Thymus (tissue), 14 donors: ENCODE measurements around the gene TRIAP1. TPM values are rescaled to one million over a fixed set of nuclear protein-coding genes. Genes with fewer than 3 reads are reported as not detected.
"Not testable (repeated sequence)": the region's sequence is repeated elsewhere in the genome, so short reads cannot be mapped to it uniquely, and the experiment has no call there.

ENCODE experiments used
- DNase-seq, 9 donors: peaks; one replicate each; pipeline ENCODE4 v3.0.0-alpha.2; 2013; ENCODE audit warnings: low spot score in 9 of 9, low read depth in 6 of 9, missing footprints in 1 of 9
- H3K27ac ChIP-seq, 2 donors: one replicate each; pipeline ENCODE4 v1.5.1; 2013; ENCODE audit warnings: control low read depth in 1 of 2, low read depth in 1 of 2, low read length in 1 of 2, mild to moderate bottlenecking in 1 of 2, moderate library complexity in 1 of 2
- H3K27me3 ChIP-seq, 2 donors: one replicate each; pipeline ENCODE4 v1.5.1; 2013; ENCODE audit warnings: low read length in 1 of 2; ENCODE audit not compliant: control insufficient read depth in 2 of 2, insufficient read depth in 1 of 2
- H3K36me3 ChIP-seq, 2 donors: one replicate each; pipeline ENCODE4 v1.5.1; 2013; ENCODE audit warnings: low read length in 1 of 2, mild to moderate bottlenecking in 1 of 2, moderate library complexity in 1 of 2; ENCODE audit not compliant: control insufficient read depth in 2 of 2, insufficient read depth in 2 of 2
- H3K4me1 ChIP-seq, 2 donors: one replicate each; pipeline ENCODE4 v1.5.1; 2013; ENCODE audit warnings: low read length in 2 of 2; ENCODE audit not compliant: control insufficient read depth in 2 of 2, insufficient read depth in 2 of 2
- H3K4me3 ChIP-seq, 2 donors: one replicate each; pipeline ENCODE4 v1.5.1; 2013; ENCODE audit warnings: low read length in 2 of 2, control low read depth in 1 of 2, mild to moderate bottlenecking in 1 of 2
- H3K9me3 ChIP-seq, 2 donors: one replicate each; pipeline ENCODE4 v1.5.1; 2013; ENCODE audit warnings: low read length in 1 of 2, mild to moderate bottlenecking in 1 of 2; ENCODE audit not compliant: control insufficient read depth in 2 of 2, insufficient read depth in 1 of 2
- WGBS: extraction: QIAGEN DNeasy Blood & Tissue Kit; methylation state at CpG from one replicate; pipeline ENCODE4 v1.1.7; 2013; 5-methylcytosine and 5-hydroxymethylcytosine counted together
- long read RNA-seq, 10 donors: transcript quantifications; one replicate each; lab custom pipeline, GENCODE V29; 2026
- polyA plus RNA-seq: library from polyadenylated mRNA; stranded (reverse); fragments of 200-250 nt; gene quantifications from one replicate; pipeline ENCODE4 v1.2.3, GENCODE V29; 2013
- total RNA-seq: library from RNA; stranded (reverse); fragments of 120-200 nt; gene quantifications from one replicate; pipeline ENCODE4 v1.2.4, GENCODE V29; 2013
- donor health status: healthy.

TRIAP1 gene
- 34.8 TPM for total RNA-seq
- polyA plus RNA-seq = 50.3 TPM
- long read RNA-seq, donor 1 = 0 reads
- long read RNA-seq, donor 2 = 0 reads
- long read RNA-seq, donor 3, transcript TRIAP1-202 (2 exons, 1,182 nt) = major isoform, 37 of 38 reads
- long read RNA-seq, donor 3, partial matches to known transcripts = 0 of 38 reads
- long read RNA-seq, donor 3, other reads (novel, unspliced or antisense) = 0 of 38 reads
- long read RNA-seq, donor 4, transcript TRIAP1-202 (2 exons, 1,182 nt) = major isoform, 5 of 5 reads
- long read RNA-seq, donor 4, partial matches to known transcripts = 0 of 5 reads
- long read RNA-seq, donor 4, other reads (novel, unspliced or antisense) = 0 of 5 reads
- long read RNA-seq, donor 5, transcript TRIAP1-202 (2 exons, 1,182 nt) = major isoform, 27 of 27 reads
- long read RNA-seq, donor 5, partial matches to known transcripts = 0 of 27 reads
- long read RNA-seq, donor 5, other reads (novel, unspliced or antisense) = 0 of 27 reads
- long read RNA-seq, donor 6, transcript TRIAP1-202 (2 exons, 1,182 nt) = major isoform, 11 of 11 reads
- long read RNA-seq, donor 6, partial matches to known transcripts = 0 of 11 reads
- long read RNA-seq, donor 6, other reads (novel, unspliced or antisense) = 0 of 11 reads
- long read RNA-seq, donor 7, transcript TRIAP1-202 (2 exons, 1,182 nt) = major isoform, 17 of 17 reads
- long read RNA-seq, donor 7, partial matches to known transcripts = 0 of 17 reads
- long read RNA-seq, donor 7, other reads (novel, unspliced or antisense) = 0 of 17 reads
- long read RNA-seq, donor 8, transcript TRIAP1-202 (2 exons, 1,182 nt) = major isoform, 11 of 11 reads
- long read RNA-seq, donor 8, partial matches to known transcripts = 0 of 11 reads
- long read RNA-seq, donor 8, other reads (novel, unspliced or antisense) = 0 of 11 reads
- long read RNA-seq, donor 9, transcript TRIAP1-202 (2 exons, 1,182 nt) = major isoform, 6 of 6 reads
- long read RNA-seq, donor 9, partial matches to known transcripts = 0 of 6 reads
- long read RNA-seq, donor 9, other reads (novel, unspliced or antisense) = 0 of 6 reads
- long read RNA-seq, donor 10, transcript TRIAP1-202 (2 exons, 1,182 nt) = major isoform, 8 of 8 reads
- long read RNA-seq, donor 10, partial matches to known transcripts = 0 of 8 reads
- long read RNA-seq, donor 10, other reads (novel, unspliced or antisense) = 0 of 8 reads

DNA sequence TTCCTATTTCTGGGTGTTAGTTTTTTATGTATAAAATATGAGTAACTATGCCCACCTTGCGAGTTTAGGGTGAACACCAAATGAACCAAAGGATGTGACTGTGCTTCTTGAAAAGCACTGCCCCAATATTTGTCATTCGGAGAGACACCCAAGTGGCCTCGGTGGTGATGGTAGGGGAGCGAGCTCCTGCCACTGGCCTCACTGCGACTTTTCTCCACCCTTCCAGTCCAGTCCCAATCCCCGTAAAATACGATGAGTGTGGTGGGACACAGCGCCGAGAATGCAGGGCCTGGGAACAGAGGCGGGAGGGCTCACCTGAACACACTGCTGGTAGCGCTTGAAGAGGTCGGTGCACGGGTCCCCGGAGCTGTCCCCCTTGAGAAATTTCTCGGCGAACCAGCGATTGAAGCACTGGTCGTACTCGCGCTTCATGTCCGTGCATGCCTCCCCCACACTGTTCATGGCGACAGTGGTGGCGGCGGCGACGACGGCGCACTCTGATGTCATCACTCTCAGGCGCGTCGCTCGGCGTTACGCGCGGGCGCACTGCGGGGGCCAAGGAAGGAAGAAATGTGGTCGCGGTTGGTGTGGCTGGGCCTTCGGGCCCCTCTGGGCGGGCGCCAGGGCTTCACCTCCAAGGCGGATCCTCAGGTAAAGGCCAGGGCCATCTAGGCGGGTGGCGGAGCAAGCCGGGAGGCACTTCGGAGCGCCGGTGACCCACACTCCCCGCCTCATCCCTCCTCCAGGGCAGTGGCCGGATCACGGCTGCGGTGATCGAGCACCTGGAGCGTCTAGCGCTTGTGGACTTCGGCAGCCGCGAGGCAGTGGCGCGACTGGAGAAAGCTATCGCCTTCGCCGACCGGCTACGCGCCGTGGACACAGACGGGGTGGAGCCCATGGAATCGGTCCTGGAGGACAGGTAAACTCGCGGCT is at the start of gene TRIAP1, which contains the start of gene GATC:
Gene TRIAP1, minus strand, starts transcription at position 474 of the 933 bp plus-strand sequence. Its CDS starts 12 bp downstream, at position 462.
Gene GATC, plus strand, starts transcription at position 534 of the 933 bp plus-strand sequence. Its CDS starts 37 bp downstream, at position 571.
- no peaks in the 10 kb centered on the region for H3K27me3 ChIP-seq
- H3K9me3 ChIP-seq = peaks cover 0 to 2% of the 10 kb centered on the region in 2 donors
- H3K4me1 ChIP-seq = peaks cover 4 to 22% of the 10 kb centered on the region in 2 donors
- WGBS = under 1% methylated on average over 73 of the region's 73 CpGs
- peak within 1 kb of the TSS; percentile 94 to 96 for H3K4me3 ChIP-seq
- peak in 7 of 9 donors; percentile 75 to 91 (median 86) for DNase-seq
- peaks cover 24 to 45% of the 10 kb centered on the region in 2 donors for H3K36me3 ChIP-seq
- H3K27ac ChIP-seq = peak within 1 kb of the TSS; percentile 79 to 90

DNA sequence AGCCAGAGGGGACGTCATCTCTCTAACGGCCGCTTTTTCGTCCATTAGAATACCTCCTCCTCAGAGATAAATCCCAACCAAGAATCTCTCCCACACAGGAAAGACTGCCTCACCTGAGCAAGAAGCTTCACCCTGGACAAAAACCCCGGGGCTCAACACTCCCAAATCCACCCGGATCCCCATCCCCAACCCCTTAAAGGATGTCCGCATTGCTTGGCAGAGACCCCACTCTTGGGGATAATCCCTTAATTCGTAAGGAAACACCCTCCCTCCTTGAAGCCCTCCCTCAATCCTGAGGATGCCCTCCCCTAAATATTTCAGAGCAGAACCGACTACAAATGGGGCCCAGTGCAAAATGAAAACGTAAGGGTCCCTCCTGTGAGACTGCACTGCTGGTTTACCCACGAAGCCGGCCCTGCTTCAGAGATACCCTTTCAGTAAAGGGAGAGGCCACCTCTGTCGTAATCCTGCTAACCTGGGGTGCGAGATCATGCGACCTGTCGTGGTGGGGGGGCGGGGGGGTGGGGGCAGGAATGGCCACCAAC is 49.1 kb upstream of the TRIAP1 start:
- Histone ChIP-seq H3K9me3 (no peaks in the 10 kb centered on the region), H3K27ac (peak overlapping the region in 1 of 2 donors; percentile 48), H3K27me3 (no peaks in the 10 kb centered on the region), H3K36me3 (peaks cover 6 to 26% of the 10 kb centered on the region in 2 donors), H3K4me1 (peaks cover 10 to 17% of the 10 kb centered on the region in 2 donors), H3K4me3 (peak overlapping the region; percentile 73 to 94)
- 38% methylated on average over 17 of the region's 17 CpGs for WGBS
- no peak for DNase-seq

DNA sequence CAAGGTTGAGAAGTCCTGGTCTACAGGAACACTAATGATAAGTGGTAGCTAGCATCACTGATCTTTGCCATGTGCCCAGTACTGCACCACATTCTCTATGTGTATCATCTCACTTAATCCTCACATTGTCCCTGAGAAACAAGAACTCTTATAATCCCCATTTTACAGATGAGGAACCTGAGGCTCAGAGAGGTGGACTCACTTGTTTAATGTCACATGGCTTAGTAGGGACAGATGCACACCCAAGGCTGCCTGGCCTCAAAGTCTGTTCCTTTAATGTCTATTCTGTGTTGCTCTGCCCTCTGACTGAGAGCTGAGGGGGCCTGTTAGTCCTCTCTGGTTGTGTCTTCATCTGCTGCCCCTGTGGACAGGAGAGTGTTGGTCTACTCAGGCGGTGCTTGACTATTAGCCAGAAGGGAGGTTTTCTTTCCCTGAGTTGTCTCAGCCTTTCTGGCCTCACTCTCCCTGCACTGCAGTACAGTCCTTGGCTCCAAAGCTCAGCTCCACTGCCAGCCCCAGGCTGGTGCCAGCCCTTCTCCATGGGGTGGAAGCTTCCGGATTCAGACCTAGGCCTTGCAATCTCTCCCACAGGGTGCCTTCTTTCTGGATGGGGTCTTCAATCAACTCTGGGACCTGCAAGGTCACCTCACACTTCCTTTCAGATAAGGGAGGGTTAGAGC is 44.8 kb upstream of the TRIAP1 start:
- H3K27ac ChIP-seq = no peak overlapping the region
- H3K4me3 ChIP-seq = no peak overlapping the region
- H3K9me3 ChIP-seq = no peaks in the 10 kb centered on the region
- no peaks in the 10 kb centered on the region for H3K36me3 ChIP-seq
- H3K27me3 ChIP-seq = no peaks in the 10 kb centered on the region
- peaks cover 0 to 6% of the 10 kb centered on the region in 2 donors for H3K4me1 ChIP-seq
- 100% methylated on average over 2 of the region's 2 CpGs for WGBS
- no peak for DNase-seq

DNA sequence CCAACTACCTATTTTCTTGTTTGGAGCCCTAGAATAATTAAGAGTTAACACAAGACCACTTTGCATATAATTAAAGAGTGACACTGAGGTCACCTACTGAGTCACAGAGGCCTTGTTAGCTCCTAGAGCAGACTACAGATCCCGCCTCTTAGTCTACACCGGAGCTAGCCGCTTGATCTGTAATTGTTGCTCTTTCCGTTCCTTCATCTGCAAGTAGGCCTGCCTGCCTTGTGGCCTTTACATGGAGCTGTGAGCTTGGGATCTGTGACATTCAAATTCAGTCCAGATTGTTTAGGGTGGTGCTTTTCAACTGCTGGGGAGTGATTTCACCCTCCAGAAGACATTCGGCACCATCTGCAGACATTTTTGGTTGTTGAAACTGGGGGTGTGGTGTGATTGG is 44.1 kb upstream of the TRIAP1 start:
- WGBS = 98% methylated on average over 5 of the region's 5 CpGs
- no peak for DNase-seq
- Histone ChIP-seq H3K27me3 (no peaks in the 10 kb centered on the region), H3K27ac (no peak overlapping the region), H3K36me3 (no peaks in the 10 kb centered on the region), H3K4me1 (peaks cover 0 to 5% of the 10 kb centered on the region in 2 donors), H3K9me3 (no peaks in the 10 kb centered on the region), H3K4me3 (no peak overlapping the region)

DNA sequence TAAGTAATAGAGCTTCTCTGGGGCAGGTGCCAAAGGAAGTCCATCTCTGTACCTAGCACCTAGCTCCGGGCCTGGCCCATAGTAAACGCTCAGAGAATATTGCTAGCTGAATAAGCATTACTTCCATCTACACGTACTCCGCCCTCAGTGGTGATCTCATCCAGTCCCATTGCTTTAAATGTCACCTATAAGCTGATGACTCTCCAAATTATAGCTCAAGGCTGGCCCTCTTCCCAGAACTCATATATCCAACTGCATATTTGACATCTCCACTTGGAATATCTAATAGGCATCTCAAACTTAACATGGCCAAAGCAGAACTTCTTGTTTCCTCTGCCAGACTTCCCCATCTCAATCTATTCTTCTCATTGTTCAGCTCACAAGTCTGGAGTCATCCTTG is 42.8 kb upstream of the TRIAP1 start:
- no peak for DNase-seq
- 98% methylated on average over 4 of the region's 4 CpGs for WGBS
- Histone ChIP-seq H3K27me3 (no peaks in the 10 kb centered on the region), H3K4me3 (no peak overlapping the region), H3K4me1 (no peaks in the 10 kb centered on the region), H3K36me3 (no peaks in the 10 kb centered on the region), H3K27ac (no peak overlapping the region), H3K9me3 (no peaks in the 10 kb centered on the region)

DNA sequence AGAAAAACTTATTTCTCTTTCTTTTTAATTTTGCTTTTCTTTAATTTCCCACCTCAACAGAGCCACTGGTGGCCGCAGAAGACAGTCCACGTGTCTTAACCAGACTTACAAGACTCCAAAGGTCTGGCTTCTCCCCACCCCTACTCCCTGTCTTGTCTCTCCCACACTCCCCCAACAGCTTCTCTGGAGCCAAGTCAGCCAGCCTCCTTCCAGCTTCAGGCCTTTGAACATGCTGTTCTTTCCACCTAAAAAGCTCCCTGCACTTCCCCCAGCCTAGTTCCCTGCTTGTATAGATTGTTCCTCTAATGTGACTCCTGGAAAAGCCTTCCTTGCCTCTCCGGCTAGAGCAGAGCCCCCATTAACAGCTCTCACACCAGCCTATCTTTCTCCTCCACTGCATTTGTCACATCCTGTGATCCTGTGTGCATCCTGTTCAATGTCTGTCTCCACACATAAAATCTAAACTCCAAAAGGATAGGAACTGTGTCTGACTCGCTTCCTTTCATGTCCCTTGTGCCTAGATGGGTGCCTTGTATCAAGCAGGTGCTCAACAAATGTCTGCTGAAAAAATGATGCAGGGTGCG is 42.0 kb upstream of the TRIAP1 start:
- no peak overlapping the region for H3K4me3 ChIP-seq
- H3K27me3 ChIP-seq = no peaks in the 10 kb centered on the region
- H3K27ac ChIP-seq = no peak overlapping the region
- H3K4me1 ChIP-seq = no peaks in the 10 kb centered on the region
- no peaks in the 10 kb centered on the region for H3K9me3 ChIP-seq
- 77% methylated on average over 5 of the region's 5 CpGs for WGBS
- no peak for DNase-seq
- no peaks in the 10 kb centered on the region for H3K36me3 ChIP-seq

DNA sequence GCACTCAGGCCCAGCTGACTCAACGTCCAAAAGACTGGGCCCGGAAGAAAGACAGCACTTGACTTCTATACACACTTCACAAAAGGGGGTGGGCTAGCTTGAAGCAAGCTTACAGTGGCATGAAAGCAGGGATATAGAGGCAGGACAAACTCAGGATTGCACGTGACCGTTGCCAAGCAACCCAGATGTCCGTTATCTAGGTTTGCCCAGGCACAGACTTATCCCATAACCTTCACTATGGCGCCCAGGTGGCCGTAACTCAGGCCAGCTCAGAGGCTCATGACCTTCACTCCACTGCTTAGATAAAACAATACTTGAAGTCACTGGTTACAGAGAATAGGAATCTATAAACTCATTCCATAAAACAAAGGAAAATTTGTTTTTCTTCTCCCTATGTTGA is 41.4 kb upstream of the TRIAP1 start:
- H3K4me1 ChIP-seq, DNase-seq, H3K4me3 ChIP-seq, H3K27me3 ChIP-seq, H3K9me3 ChIP-seq, H3K36me3 ChIP-seq, H3K27ac ChIP-seq: not testable (repeated sequence)
- 97% methylated on average over 7 of the region's 7 CpGs for WGBS
